GM12864 (cell line): Measurements from ENCODE around the gene ANK2.

Experiments used
- DNase-seq: peaks from one replicate; pipeline ENCODE4 v3.0.0-alpha.2; 2011; ENCODE audit warnings: low read depth
- H3K4me3 ChIP-seq: 2 replicates; pipeline ENCODE4 v1.5.1; 2011; ENCODE audit warnings: mild to moderate bottlenecking, low read depth, low read length, control low read depth
- TF ChIP-seq, protein P1 (sequence below): IDR thresholded peaks from 2 replicates; pipeline ENCODE4 v1.5.1; 2011; ENCODE audit warnings: low read depth, mild to moderate bottlenecking, moderate library complexity, low read length, control low read depth, inconsistent platforms; ENCODE audit errors: missing control alignments

ANK2 gene

GRCh38 chr4:113049421-113050370, at the start of gene ANK2:
TSS of gene ANK2 (plus strand) at chr4:113049653. CDS start at chr4:113049729, 76 bp downstream.
- no peak within 1 kb of the TSS for H3K4me3 ChIP-seq
- TF ChIP-seq, protein P1, sequence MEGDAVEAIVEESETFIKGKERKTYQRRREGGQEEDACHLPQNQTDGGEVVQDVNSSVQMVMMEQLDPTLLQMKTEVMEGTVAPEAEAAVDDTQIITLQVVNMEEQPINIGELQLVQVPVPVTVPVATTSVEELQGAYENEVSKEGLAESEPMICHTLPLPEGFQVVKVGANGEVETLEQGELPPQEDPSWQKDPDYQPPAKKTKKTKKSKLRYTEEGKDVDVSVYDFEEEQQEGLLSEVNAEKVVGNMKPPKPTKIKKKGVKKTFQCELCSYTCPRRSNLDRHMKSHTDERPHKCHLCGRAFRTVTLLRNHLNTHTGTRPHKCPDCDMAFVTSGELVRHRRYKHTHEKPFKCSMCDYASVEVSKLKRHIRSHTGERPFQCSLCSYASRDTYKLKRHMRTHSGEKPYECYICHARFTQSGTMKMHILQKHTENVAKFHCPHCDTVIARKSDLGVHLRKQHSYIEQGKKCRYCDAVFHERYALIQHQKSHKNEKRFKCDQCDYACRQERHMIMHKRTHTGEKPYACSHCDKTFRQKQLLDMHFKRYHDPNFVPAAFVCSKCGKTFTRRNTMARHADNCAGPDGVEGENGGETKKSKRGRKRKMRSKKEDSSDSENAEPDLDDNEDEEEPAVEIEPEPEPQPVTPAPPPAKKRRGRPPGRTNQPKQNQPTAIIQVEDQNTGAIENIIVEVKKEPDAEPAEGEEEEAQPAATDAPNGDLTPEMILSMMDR = no peak
- DNase-seq = no peak

DNA sequence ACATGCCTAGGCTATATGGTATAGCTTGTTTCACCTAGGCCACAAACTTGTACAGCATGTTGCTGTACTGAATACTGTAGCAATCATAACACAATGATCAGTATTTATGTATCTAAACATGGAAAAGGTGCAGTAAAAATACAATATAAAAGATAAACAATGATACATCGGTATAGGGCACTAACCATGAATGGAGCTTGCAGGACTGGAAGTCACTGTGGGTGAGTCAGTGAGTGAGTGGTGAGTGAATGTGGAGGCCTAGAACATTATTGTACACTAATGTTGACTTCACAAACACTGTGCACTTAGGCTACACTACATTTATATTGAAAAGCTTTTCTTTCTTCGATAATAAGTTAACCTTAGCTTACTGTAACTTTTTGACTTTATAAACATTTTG, 45.6 kb upstream of the ANK2 start:
- no peak for DNase-seq
- TF ChIP-seq, protein P1 = no peak
- H3K4me3 ChIP-seq = no peak overlapping the region

GRCh38 chr4:113004655-113005054, 44.8 kb upstream of the ANK2 start:
- TF ChIP-seq, protein P1 = no peak
- no peak overlapping the region for H3K4me3 ChIP-seq

DNA sequence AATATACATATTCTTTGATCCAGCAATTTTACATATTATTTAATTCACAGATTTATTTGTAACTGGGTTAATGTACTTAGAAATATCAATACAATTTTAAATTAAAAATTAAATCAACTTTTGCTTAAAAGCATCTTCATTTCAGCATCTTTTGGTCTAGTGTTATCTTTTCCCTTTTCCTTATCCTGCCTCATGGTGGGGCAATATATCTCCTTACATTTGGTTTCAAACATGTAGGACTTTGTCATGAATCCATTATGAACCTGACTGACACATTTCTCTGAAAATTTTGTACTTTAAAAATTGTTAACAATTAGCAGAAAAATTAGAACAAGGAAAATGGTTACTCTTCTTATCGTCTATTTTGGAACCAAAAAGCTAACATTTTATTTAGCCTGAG, 42.8 kb upstream of the ANK2 start:
- DNase-seq = no peak
- no peak overlapping the region for H3K4me3 ChIP-seq
- TF ChIP-seq, protein P1 = no peak

More at GRCh38 chr4:113004655-113005054, 44.8 kb upstream of the ANK2 start:
- no peak for DNase-seq

- no peak overlapping the region for H3K4me3 ChIP-seq
- TF ChIP-seq, protein P1 = no peak
These were observed 42.3 kb upstream of the ANK2 start for GRCh38 chr4:113007151-113007550.

GRCh38 chr4:113008135-113008534, 41.3 kb upstream of the ANK2 start:
- H3K4me3 ChIP-seq = no peak overlapping the region
- TF ChIP-seq, protein P1 = no peak
- DNase-seq = no peak

More at GRCh38 chr4:113007151-113007550, 42.3 kb upstream of the ANK2 start:
- no peak for DNase-seq
